AG20443 (cell line): Measurements from ENCODE around the gene CEP44.
"Not testable (repeated sequence)": the region's sequence is repeated elsewhere in the genome, so short reads cannot be mapped to it uniquely, and the experiment has no call there.

Source experiments
- DNase-seq: peaks from one replicate; pipeline ENCODE4 v3.0.0; 2012; ENCODE audit warnings: low spot score, mixed read lengths

Gene CEP44

GRCh38 chr4:174324725-174325124 is 41.0 kb downstream of the CEP44 start:
- no peak for DNase-seq

- no peak for DNase-seq
Measured at GRCh38 chr4:174332741-174333493, 49.2 kb downstream of the CEP44 start.

- no peak for DNase-seq
Measured at GRCh38 chr4:174334628-174335027, 50.9 kb downstream of the CEP44 start.

- DNase-seq = peak; percentile 27
Measured at GRCh38 chr4:174340714-174341113, 57.0 kb downstream of the CEP44 start.

GRCh38 chr4:174349156-174349555 is 65.4 kb downstream of the CEP44 start:
- no peak for DNase-seq

GRCh38 chr4:174352061-174352819 is 68.5 kb downstream of the CEP44 start:
- no peak for DNase-seq

- DNase-seq = no peak
Measured at GRCh38 chr4:174357321-174357720, 73.6 kb downstream of the CEP44 start.

GRCh38 chr4:174358410-174358809 is 74.7 kb downstream of the CEP44 start:
- no peak for DNase-seq

GRCh38 chr4:174358829-174359228 is 75.1 kb downstream of the CEP44 start:
- DNase-seq = peak; percentile 40

- DNase-seq = no peak
Measured at GRCh38 chr4:174362340-174362739, 78.6 kb downstream of the CEP44 start.

GRCh38 chr4:174363782-174364181 is 80.1 kb downstream of the CEP44 start:
- DNase-seq = not testable (repeated sequence)

GRCh38 chr4:174365018-174365587 is 81.4 kb downstream of the CEP44 start:
- peak; percentile 39 for DNase-seq

GRCh38 chr4:174369985-174370384 is 86.3 kb downstream of the CEP44 start:
- no peak for DNase-seq

GRCh38 chr4:174373821-174374220 is 90.1 kb downstream of the CEP44 start:
- DNase-seq = no peak

- no peak for DNase-seq
Measured at GRCh38 chr4:174375422-174375821, 91.7 kb downstream of the CEP44 start.

GRCh38 chr4:174377613-174378012 is 93.9 kb downstream of the CEP44 start:
- DNase-seq = no peak

GRCh38 chr4:174378951-174379350 is 95.2 kb downstream of the CEP44 start:
- no peak for DNase-seq

GRCh38 chr4:174380206-174380605 is 96.5 kb downstream of the CEP44 start:
- not testable (repeated sequence) for DNase-seq

GRCh38 chr4:174380699-174381439 is 97.2 kb downstream of the CEP44 start:
- DNase-seq = no peak

GRCh38 chr4:174381440-174381800 is 97.7 kb downstream of the CEP44 start:
- DNase-seq = no peak
